ENCODE data around the gene EEIG1.

DNA sequence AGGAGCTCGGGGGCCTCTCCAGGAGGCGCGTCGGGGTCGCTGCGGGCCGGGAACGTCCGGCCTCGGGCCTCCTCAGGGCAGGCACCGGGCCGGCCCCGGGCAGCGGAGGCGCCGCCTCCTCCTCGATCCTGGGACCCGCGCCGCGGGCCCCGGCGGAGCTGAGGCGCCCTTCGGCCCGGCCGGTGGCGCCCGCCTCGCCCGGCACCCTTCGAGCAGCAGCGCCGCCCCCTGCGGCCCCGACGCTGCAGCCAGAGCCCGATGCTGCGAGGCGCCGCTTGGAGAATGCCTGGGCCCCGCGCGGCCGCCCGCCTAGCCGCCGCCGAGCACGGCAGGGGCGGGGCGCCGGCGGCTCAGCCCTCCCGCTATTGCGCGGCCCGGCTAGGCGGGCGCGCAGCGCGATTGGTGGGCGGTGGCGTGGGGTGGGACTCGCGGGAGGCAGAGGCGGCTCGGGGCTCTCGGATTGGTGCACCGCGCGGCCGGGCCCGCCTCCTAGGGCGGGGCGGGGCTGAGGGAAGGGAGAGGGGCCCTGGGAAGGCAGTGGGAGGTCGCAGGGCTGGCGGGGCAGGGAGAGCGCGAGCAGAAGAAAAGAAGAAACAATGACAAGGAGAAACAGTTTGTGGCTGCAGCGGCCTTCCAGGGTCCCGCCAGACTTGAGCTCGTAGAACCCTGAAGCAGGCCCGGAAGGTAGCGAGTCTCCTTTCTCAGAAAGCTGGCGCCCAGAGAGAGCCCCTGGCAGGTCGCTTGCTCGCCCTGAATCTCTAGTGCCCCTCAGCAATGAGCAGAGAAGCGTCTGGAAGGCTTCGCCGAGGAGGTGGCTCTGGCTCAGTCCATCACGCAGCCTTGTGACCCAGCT is at the start of gene EEIG1:
- TF ChIP-seq, protein P1, sequence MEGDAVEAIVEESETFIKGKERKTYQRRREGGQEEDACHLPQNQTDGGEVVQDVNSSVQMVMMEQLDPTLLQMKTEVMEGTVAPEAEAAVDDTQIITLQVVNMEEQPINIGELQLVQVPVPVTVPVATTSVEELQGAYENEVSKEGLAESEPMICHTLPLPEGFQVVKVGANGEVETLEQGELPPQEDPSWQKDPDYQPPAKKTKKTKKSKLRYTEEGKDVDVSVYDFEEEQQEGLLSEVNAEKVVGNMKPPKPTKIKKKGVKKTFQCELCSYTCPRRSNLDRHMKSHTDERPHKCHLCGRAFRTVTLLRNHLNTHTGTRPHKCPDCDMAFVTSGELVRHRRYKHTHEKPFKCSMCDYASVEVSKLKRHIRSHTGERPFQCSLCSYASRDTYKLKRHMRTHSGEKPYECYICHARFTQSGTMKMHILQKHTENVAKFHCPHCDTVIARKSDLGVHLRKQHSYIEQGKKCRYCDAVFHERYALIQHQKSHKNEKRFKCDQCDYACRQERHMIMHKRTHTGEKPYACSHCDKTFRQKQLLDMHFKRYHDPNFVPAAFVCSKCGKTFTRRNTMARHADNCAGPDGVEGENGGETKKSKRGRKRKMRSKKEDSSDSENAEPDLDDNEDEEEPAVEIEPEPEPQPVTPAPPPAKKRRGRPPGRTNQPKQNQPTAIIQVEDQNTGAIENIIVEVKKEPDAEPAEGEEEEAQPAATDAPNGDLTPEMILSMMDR (IDR thresholded peaks at IDR 0.05): no peak
- TF ChIP-seq POLR2A (IDR thresholded peaks at IDR 0.05): peak; percentile 51 to 83 (median 80)

Measured in body of pancreas (tissue), 4 donors.